Fibroblast of villous mesenchyme (primary cell): ENCODE data around the gene PACSIN2. TPM values are rescaled to one million over a fixed set of nuclear protein-coding genes. Genes with fewer than 3 reads are reported as not detected.

Source experiments
- DNase-seq: peaks from one replicate; pipeline ENCODE4 v3.0.0-alpha.2; 2010; ENCODE audit warnings: low read depth
- H3K4me3 ChIP-seq: 2 replicates; pipeline ENCODE4 v1.5.1; 2011; ENCODE audit warnings: low read depth, mild to moderate bottlenecking, low read length
- total RNA-seq: library from RNA; depleted of rRNA; stranded (reverse); fragments of >200 nt; gene quantifications from 2 replicates; pipeline ENCODE4 v1.2.3, GENCODE V29; 2012
- TF ChIP-seq, protein P1 (sequence below): IDR thresholded peaks from 2 replicates; pipeline ENCODE4 v1.5.1; 2012; ENCODE audit warnings: low read depth, mild to moderate bottlenecking, low read length; ENCODE audit not compliant: insufficient read depth

The PACSIN2 gene
- total RNA-seq, 1 donor: 53.1 TPM

DNA sequence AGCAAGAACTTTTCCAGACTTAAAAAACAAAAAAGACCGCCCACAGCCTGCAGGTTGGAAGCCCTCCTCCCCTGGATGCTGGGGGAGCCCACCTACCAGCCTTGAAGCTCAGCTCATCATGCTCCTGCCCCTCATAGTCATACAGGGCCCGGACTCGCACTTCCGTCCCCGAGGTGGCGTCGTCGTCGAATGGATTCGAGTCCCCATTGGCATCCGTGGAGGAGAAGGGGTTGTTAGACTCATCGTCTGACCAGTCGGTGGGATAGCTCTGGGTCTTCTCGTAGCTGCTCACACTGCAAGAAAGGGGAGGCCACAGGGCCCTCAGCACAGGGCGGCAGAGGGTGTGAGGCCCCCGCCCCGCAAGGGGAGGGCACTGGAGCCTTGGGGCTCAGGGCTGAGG, 138.9 kb downstream of the PACSIN2 start:
- TF ChIP-seq, protein P1, sequence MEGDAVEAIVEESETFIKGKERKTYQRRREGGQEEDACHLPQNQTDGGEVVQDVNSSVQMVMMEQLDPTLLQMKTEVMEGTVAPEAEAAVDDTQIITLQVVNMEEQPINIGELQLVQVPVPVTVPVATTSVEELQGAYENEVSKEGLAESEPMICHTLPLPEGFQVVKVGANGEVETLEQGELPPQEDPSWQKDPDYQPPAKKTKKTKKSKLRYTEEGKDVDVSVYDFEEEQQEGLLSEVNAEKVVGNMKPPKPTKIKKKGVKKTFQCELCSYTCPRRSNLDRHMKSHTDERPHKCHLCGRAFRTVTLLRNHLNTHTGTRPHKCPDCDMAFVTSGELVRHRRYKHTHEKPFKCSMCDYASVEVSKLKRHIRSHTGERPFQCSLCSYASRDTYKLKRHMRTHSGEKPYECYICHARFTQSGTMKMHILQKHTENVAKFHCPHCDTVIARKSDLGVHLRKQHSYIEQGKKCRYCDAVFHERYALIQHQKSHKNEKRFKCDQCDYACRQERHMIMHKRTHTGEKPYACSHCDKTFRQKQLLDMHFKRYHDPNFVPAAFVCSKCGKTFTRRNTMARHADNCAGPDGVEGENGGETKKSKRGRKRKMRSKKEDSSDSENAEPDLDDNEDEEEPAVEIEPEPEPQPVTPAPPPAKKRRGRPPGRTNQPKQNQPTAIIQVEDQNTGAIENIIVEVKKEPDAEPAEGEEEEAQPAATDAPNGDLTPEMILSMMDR: no peak
- no peak for DNase-seq
- H3K4me3 ChIP-seq: no peak overlapping the region

DNA sequence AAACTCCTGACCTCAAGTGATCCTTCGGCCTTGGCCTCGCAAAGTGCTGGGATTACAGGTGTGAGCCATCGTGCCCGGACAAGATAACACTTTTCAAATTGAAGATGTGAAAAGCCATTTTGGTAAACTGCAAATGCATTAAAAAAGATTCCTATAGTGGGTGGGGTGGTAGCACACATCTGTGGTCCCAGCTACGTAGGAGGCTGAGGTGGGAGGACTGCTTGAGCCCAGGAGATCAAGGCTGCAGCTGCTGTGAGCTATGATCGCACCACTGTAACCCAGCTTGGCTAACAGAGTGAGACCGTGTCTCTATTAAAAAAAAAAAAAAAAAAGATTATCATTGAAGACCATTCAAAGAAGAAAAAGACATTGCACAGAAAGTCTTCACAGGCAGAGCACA, 140.9 kb downstream of the PACSIN2 start:
- no peak overlapping the region for H3K4me3 ChIP-seq
- DNase-seq: no peak
- TF ChIP-seq, protein P1: no peak

DNA sequence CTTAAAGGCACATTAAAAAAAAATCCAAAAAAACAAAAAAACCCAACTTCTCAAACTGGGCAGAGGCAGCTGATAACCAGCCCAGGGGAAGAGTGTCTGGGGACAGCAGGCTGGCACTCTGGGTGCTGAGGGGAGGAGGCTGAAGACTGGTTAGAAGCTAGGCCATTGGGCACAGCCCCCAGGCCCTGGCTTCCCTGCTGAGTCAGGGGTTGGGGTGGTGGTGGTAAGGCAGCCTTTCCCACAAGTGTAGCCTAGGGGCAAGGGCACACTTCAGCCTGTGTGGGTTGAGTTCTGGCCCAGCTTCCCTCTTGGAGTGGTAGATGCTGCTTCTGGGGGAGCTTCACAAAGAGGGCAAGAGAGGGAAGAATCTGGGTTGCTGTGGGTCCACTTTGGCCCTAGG, 141.6 kb downstream of the PACSIN2 start:
- TF ChIP-seq, protein P1: no peak
- no peak overlapping the region for H3K4me3 ChIP-seq
- no peak for DNase-seq

DNA sequence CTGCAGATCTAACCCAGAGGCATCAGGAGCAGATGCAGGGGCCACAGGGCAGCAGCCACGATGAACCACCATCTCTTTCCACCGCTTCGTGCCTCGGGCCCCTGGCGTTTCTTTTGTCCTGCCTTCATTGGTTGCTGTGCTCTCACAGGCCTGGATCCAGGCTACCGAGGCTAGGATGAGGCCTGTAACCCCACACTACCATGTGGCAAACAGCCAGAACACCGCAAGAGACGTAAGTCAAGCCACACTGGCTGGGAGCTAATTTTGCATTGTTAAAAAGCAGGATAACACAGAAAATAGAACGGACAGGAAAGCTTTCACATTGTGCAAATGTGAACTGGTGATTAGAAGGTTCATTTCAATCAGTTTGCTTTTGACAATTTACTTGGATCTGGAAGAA, 142.1 kb downstream of the PACSIN2 start:
- DNase-seq: no peak
- no peak overlapping the region for H3K4me3 ChIP-seq
- TF ChIP-seq, protein P1: no peak

DNA sequence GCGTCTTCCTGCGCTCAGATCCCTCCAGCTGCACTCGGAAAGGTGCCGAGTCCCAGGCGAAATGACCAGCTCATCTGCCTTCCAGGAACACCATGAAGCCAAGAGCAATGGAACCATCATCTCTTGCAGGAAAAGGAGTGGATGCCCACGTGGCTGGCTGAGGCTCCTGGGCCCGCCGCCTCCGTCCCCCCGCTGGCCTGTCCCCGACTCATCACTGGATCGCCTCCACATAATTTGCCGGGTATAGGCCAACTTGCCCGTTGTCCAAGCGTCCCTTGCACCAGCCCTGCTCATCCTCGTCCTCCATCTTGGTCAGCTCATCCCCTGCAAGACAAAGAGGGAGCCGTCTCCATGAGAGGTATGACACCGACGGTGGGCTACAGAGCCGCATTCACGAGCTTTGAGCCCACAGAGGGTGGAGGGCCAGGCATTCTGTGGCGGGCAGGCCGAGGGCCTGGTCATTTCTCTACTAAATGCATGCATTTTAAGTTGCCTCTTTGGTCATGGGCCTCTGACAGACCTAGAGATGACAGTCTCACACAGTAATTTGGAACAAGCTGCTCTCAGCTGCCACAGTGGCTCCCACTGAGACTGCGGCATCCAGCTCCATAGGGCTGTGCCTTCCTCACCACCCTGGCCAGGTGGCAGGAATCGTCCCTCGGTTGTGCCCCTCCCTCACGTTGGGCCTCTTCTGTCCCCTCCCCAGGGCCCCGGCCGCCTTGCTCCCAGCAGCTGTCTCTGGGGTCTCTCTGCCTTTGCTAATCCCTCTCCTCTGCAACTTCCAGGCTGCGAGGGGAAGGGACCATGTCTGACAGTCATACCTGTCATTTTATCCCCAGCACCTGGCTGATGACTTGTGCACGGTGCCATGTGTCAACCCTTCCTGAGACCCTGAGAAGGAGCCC, 143.6 kb downstream of the PACSIN2 start:
- H3K4me3 ChIP-seq: no peak overlapping the region
- TF ChIP-seq, protein P1: no peak
- no peak for DNase-seq

DNA sequence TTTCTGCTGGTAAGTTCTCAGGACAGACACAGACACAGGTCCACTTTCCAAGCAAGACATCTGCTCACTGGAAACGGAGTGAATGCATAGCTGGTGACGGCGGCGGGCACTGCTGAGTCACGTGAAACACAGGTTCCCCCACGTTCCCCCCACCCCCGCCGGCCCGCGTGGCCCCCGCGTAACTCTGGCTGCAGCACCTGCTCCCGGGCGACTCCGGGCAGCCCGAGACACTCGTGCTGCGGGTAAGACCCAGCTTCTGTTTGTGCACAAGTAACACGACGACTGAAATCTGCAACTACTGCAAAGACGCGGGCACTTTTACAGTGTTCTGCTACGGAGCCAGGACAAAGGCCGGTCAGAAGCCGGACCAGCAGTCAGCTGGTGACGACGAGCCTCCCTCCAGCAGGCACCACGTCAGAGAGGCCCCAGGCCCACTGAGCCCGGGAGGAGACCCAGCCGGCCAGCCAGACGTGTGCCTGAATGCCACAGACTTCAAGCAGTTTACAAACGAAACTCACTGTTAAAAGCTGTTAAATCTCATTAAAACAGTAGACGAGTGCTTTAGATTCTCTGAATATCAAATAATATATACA, 145.0 kb downstream of the PACSIN2 start:
- H3K4me3 ChIP-seq: no peak overlapping the region
- TF ChIP-seq, protein P1: no peak
- DNase-seq: no peak
